ENCODE measurements around the gene HP.

DNA sequence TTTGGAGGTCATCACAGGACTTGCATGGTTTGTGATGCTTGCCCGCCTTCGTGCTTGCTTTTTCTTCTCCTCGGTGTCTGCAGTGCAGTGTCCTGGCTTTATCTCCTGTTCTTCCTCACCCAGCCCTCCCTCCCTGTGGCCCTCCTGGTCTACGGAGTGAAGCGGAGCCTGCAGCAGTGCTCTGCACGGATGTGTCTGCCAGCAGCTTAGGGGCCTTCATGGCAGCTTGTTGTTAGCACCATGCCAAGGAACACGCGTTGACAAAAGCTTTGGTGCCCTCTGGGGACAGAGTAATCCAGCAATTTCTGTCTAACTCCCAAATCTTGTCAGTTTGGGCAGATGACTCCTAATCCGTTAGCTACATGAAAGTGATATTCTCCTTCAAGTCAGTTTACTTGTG, 35.8 kb upstream of the HP start:
- TF ChIP-seq CTCF (IDR thresholded peaks at IDR 0.05) (peak in 2 of 4 donors; percentile 10 to 22), POLR2A (IDR thresholded peaks at IDR 0.05) (no peak)

All from right lobe of liver (tissue), 4 donors.